Measurements from ENCODE around the gene RNF126.

DNA sequence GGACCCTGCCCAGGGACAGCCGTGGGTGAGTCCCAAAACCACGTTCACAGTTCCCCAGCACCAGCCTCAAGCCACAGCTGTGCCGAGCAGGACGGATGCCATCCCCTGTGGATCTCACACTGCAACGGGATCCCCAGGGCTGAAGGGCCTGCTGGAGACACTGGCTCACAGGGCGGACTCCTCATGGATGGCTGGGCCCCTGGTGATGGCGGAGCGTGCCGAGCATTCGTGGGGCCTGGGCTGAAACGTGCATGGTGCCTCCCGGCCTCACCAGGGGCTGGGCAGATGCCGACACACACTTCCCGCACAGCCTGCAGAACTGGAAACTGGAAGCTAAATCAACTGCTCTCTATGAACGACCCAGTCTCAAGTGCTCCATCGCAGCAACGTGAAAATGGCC is 9.6 kb downstream of the RNF126 start:
- no peak for TF ChIP-seq CTCF (IDR thresholded peaks at IDR 0.05)
- no peak for TF ChIP-seq REST (IDR thresholded peaks at IDR 0.05; ENCODE audit: insufficient read depth in 1 of 2, low read depth in 2 of 2, low read length in 1 of 2)

Measured in Panc1 (cell line).